ENCODE data around the gene STX8. TPM values are rescaled to one million over a fixed set of nuclear protein-coding genes. Genes with fewer than 3 reads are reported as not detected.
"Not testable (repeated sequence)": the region's sequence is repeated elsewhere in the genome, so short reads cannot be mapped to it uniquely, and the experiment has no call there.

The STX8 gene
- total RNA-seq, 1 experiment from 2014 or later = 69.9 TPM

GRCh38 chr17:9499041-9499440 is 76.6 kb downstream of the STX8 start:
- DNase-seq (ENCODE audit: low spot score) = no peak

GRCh38 chr17:9498490-9498889 is 77.1 kb downstream of the STX8 start:
- no peak for DNase-seq (ENCODE audit: low spot score)

- no peak for DNase-seq (ENCODE audit: low spot score)
Observed at GRCh38 chr17:9488556-9488955, 87.1 kb downstream of the STX8 start.

- DNase-seq (ENCODE audit: low spot score) = no peak
Observed at GRCh38 chr17:9487406-9487805, 88.2 kb downstream of the STX8 start.

- DNase-seq (ENCODE audit: low spot score) = no peak
Observed at GRCh38 chr17:9484789-9485188, 90.8 kb downstream of the STX8 start.

GRCh38 chr17:9479964-9480363 is 95.7 kb downstream of the STX8 start:
- no peak for DNase-seq (ENCODE audit: low spot score)

GRCh38 chr17:9478889-9479288 is 96.7 kb downstream of the STX8 start:
- no peak for DNase-seq (ENCODE audit: low spot score)

GRCh38 chr17:9475101-9475658 is 100.4 kb downstream of the STX8 start:
- no peak for DNase-seq (ENCODE audit: low spot score)

GRCh38 chr17:9473711-9474110 is 101.9 kb downstream of the STX8 start:
- no peak for DNase-seq (ENCODE audit: low spot score)

GRCh38 chr17:9472541-9472940 is 103.1 kb downstream of the STX8 start:
- DNase-seq (ENCODE audit: low spot score) = no peak

GRCh38 chr17:9472094-9472493 is 103.5 kb downstream of the STX8 start:
- no peak for DNase-seq (ENCODE audit: low spot score)

- no peak for DNase-seq (ENCODE audit: low spot score)
Observed at GRCh38 chr17:9470171-9470570, 105.4 kb downstream of the STX8 start.

GRCh38 chr17:9468937-9469336 is 106.7 kb downstream of the STX8 start:
- no peak for DNase-seq (ENCODE audit: low spot score)

- no peak for DNase-seq (ENCODE audit: low spot score)
Observed at GRCh38 chr17:9468532-9468931, 107.1 kb downstream of the STX8 start.

GRCh38 chr17:9467518-9467917 is 108.1 kb downstream of the STX8 start:
- DNase-seq (ENCODE audit: low spot score) = no peak

- DNase-seq (ENCODE audit: low spot score) = no peak
Observed at GRCh38 chr17:9465210-9465921, 110.3 kb downstream of the STX8 start.

- no peak for DNase-seq (ENCODE audit: low spot score)
Observed at GRCh38 chr17:9457005-9457404, 118.6 kb downstream of the STX8 start.

GRCh38 chr17:9456330-9456729 is 119.3 kb downstream of the STX8 start:
- DNase-seq (ENCODE audit: low spot score) = no peak

- DNase-seq (ENCODE audit: low spot score) = no peak
Observed at GRCh38 chr17:9451934-9452333, 123.7 kb downstream of the STX8 start.

- not testable (repeated sequence) for DNase-seq (ENCODE audit: low spot score)
Observed at GRCh38 chr17:9447298-9447697, 128.3 kb downstream of the STX8 start.

GRCh38 chr17:9446528-9446927 is 129.1 kb downstream of the STX8 start:
- no peak for DNase-seq (ENCODE audit: low spot score)

GRCh38 chr17:9445424-9445823 is 130.2 kb downstream of the STX8 start:
- no peak for DNase-seq (ENCODE audit: low spot score)

GRCh38 chr17:9444687-9445086 is 130.9 kb downstream of the STX8 start:
- no peak for DNase-seq (ENCODE audit: low spot score)

GRCh38 chr17:9443811-9444210 is 131.8 kb downstream of the STX8 start:
- no peak for DNase-seq (ENCODE audit: low spot score)

Measured in H4 (cell line).